ENCODE results near the gene XDH.

DNA sequence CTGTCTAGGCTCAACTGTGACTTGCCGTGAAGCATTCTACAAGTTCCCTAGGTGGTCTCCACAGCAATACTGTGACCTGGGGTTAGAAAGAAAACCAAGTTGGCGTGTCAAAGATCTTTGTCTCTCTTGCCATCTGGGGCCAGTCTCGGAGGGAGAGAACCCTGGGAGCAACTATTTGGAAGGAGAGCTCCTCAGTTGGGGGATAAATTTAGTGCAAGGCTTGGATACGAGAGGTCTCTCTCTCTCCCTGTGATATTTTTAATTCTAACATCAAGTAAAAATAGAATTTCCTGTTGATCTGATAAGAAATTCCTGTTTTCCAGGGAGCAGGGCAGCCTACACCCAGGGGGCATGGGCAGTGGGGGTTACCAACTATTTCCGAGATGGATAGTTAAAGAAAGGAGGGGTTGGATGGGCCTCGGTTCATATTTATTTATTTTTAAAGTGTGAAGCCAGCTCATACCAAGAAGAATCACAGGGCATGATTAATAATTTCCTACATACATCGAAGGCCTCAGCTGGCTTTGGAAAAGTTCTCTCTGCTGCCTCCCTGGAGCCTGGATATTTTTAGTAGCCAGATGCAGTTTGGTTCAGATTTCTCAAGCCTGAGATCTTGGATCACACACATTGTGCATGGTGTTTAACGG is 117.8 kb downstream of the XDH start:
- TF ChIP-seq, protein P1, sequence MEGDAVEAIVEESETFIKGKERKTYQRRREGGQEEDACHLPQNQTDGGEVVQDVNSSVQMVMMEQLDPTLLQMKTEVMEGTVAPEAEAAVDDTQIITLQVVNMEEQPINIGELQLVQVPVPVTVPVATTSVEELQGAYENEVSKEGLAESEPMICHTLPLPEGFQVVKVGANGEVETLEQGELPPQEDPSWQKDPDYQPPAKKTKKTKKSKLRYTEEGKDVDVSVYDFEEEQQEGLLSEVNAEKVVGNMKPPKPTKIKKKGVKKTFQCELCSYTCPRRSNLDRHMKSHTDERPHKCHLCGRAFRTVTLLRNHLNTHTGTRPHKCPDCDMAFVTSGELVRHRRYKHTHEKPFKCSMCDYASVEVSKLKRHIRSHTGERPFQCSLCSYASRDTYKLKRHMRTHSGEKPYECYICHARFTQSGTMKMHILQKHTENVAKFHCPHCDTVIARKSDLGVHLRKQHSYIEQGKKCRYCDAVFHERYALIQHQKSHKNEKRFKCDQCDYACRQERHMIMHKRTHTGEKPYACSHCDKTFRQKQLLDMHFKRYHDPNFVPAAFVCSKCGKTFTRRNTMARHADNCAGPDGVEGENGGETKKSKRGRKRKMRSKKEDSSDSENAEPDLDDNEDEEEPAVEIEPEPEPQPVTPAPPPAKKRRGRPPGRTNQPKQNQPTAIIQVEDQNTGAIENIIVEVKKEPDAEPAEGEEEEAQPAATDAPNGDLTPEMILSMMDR (IDR thresholded peaks at IDR 0.05; ENCODE audit: low read length): no peak
- no peak for TF ChIP-seq EZH2 (IDR thresholded peaks at IDR 0.05; ENCODE audit: borderline replicate concordance, low read length)
